ENCODE data around the gene KAT6B.
A peak's percentile ranks its signal among the peaks of the same experiment; 100 is the strongest.

KAT6B gene

DNA sequence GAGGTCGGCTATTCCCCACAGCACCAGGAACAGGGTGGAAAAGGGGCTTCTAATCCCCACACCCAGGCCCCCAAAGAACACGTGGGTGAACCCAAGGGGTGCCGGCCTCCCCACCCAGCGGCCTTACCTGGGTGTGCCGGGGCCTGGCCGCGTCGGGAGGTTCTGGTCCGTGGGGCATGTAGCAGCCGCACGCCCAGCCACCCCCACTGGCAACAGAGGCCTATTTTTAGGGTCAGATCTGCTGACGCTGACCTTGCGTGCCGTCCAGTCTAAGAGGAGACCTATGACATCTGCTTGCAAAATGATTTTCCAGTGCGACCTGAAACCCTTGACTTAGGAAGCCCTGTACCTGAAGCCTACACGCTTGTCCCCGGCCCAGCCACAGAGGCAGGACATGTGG, 247.0 kb downstream of the KAT6B start:
- no peak for DNase-seq

DNA sequence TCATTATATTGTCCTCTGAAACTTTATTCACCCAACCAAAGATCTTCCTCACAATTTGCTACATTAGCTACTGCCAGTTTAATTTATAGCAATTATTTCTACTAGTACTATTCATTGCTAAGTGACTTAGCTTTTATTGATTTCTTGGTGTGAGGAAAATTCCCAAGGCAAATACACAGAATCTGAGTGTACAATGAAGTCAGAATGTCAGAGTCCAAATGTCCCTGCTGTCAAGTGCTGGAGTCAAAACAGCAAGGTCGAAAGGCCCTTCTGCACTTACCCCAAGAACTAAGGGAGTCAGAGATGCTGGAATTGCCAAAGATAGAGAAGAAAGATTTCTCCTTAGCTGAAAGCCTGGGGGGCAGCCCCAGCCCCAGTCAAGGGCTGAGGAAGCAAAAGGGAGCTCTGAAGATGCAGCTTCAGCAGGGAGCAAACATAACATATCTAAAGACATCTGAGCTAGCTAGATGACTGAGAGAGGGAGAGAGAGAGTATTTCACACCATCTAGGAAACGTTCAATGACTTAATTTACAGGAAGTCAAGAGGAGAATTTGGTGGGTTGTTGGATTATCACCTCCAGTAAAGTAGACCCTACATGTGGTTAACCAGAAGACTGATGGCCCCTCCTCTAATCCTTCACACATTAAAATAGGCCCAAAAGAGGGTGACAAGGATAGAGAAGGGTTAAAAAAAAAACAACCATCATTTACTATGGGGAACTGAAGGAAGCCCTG, 248.5 kb downstream of the KAT6B start:
- DNase-seq, result no peak

DNA sequence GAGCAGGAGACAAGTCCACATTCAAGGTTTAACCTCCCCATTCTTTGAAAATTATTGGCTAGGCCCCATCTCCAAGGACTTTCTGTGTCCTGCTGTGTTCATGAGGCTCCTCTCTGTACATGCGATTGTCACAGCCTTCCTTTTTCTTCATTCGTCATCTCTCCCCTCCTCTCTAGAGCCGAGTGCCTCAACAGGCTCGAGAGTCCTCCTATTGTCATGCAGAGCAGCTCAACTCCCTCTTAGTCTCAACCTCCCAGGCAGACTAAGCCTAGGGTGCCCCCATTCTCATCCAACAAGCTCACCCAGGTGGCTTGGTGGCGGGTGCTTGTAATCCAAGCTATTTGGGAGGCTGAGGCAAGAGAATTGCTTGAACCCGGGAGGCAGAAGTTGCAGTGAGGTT, 249.9 kb downstream of the KAT6B start:
- DNase-seq, result no peak

DNA sequence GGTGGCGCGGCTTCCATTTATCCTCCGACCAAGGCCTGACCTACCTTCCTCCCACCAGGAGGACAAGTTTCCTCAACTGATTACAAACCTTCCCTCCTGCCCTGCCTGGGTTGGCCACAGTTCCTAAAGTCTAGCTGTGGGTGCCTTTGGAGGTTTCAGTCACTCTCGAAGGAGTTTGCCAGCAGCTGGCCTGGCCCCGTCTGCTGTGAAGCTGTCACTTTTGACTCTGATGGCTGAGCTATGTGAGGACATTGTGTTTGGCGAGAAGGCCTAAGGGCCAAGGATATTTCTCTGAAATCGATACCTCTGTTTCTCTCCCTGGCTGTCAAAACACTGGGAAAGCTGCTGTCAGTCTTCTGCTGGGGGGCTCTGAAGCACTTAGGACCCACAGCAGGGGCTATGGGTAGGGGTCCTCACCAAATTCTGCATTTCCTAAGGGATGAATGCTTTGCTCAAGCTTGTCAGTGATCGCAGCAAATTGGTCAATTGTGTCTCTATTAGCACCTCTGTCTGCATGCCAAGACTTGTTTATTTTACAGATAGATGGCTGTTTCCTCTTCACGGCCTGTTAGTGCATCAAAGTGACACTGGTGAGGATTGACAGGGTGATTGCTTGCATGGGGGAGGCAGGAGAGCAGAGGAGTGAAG, 253.2 kb downstream of the KAT6B start:
- peak in 2 of 3 experiments; percentile 25 to 63 for DNase-seq

DNA sequence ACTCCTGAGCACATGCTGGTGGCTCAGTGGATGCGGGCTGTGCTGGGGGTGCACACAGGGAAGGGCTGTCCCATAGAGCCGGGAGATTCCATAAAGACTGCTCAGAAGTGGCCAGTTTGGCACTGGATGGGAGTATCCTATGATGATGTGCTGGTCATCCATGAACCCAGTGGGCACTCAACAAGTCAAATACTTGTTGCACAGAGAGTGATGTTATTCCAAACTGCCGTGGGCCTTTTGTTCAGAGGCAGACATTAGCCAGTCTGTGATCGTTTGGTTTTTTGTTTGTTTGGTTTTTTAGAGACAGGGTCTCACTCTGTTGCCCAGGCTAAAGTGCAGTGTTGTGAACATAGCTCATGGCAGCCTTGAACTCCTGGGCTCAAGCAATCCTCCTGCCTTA, 254.2 kb downstream of the KAT6B start:
- DNase-seq, result no peak

DNA sequence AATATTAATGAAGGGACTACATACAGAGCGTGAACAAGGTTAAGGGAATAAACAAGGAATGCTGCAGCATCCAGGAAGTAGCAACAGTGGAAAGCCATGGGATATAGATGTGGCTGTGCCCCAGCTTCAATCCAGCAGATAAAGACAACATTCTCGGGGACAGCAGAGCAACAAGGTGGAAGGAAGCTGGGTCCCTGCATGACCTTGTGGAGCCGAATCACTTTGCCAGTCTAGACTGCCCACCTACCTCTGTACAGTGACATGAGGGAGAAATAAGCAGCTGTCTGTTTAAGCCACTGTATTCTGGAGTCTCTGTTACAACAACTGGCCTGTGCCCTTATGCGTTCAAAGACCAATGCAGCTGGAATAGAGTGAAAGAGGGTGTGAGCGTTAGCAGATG, 255.0 kb downstream of the KAT6B start:
- DNase-seq, result no peak

All from NCI-H1417 (cell line).